ENCODE results near the gene TTC17.
"Not testable (repeated sequence)": the region's sequence is repeated elsewhere in the genome, so short reads cannot be mapped to it uniquely, and the experiment has no call there.

Gene TTC17

DNA sequence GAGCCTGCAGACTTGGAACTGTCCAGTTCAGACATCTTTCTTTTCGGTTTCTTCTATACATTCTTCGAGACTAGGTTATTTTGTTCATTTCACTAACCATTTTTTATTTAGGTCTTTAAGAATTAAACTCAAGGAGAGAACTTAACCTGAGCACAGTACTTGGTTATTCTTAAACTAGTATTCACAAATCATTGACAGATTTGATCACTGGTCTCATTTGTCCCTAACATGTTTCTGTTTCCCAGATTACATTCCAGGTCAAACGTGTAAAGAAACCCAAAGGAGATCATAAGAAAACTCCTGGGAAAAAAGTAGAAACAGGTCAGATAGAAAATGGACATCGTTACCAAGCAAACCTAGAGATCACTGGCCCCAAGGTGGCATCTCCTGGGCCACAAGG, 85.1 kb downstream of the TTC17 start:
- no peak for DNase-seq (ENCODE audit: low read depth)
- H3K4me3 ChIP-seq (ENCODE audit: control insufficient read depth, low read depth, low read length), result no peak overlapping the region
- TF ChIP-seq, protein P1, sequence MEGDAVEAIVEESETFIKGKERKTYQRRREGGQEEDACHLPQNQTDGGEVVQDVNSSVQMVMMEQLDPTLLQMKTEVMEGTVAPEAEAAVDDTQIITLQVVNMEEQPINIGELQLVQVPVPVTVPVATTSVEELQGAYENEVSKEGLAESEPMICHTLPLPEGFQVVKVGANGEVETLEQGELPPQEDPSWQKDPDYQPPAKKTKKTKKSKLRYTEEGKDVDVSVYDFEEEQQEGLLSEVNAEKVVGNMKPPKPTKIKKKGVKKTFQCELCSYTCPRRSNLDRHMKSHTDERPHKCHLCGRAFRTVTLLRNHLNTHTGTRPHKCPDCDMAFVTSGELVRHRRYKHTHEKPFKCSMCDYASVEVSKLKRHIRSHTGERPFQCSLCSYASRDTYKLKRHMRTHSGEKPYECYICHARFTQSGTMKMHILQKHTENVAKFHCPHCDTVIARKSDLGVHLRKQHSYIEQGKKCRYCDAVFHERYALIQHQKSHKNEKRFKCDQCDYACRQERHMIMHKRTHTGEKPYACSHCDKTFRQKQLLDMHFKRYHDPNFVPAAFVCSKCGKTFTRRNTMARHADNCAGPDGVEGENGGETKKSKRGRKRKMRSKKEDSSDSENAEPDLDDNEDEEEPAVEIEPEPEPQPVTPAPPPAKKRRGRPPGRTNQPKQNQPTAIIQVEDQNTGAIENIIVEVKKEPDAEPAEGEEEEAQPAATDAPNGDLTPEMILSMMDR (conservative IDR thresholded peaks at IDR 0.05; ENCODE audit: control insufficient read depth, insufficient read depth, low read depth, low read length), result no peak

DNA sequence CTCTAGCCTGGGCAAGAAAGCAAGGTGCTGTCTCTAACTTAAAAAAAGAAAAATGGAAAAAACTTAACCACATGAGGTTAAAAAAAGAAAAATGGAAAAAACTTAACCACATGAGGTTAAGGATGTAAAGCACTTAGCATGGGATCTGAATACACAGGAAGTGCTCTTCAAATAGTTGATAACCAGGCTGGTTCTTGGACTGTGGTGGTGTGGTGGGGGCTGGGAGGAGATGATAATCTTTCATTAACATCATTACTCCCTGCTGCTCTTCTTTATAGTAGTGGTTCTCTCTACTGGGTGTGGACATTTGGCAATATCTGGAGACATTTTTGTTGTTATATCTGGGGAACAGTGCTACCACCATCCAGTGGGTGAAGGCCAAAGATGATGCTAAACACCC, 88.4 kb downstream of the TTC17 start:
- no peak for DNase-seq (ENCODE audit: low read depth)
- TF ChIP-seq, protein P1 (conservative IDR thresholded peaks at IDR 0.05; ENCODE audit: control insufficient read depth, insufficient read depth, low read depth, low read length), result no peak
- H3K4me3 ChIP-seq (ENCODE audit: control insufficient read depth, low read depth, low read length), result no peak overlapping the region

DNA sequence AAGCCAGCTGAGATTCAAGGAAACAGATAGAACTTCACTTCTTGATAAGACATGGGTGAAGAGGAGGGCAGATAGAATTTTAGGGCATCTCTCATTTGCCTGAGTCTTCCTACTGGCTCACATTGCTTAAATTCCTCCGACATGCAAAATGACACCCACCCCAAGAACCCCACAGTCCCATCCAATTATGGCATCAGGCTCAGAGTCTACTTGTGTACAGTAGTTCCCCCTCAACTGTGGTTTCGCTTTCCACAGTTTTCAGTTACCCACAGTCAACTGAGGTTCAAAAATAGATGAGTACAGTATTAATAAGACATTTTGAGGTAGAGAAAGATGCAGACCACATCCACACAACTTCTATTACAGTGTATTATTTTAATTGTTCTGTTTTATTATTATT, 99.8 kb downstream of the TTC17 start:
- TF ChIP-seq, protein P1 (conservative IDR thresholded peaks at IDR 0.05; ENCODE audit: control insufficient read depth, insufficient read depth, low read depth, low read length), result no peak
- DNase-seq (ENCODE audit: low read depth), result no peak
- no peak overlapping the region for H3K4me3 ChIP-seq (ENCODE audit: control insufficient read depth, low read depth, low read length)

DNA sequence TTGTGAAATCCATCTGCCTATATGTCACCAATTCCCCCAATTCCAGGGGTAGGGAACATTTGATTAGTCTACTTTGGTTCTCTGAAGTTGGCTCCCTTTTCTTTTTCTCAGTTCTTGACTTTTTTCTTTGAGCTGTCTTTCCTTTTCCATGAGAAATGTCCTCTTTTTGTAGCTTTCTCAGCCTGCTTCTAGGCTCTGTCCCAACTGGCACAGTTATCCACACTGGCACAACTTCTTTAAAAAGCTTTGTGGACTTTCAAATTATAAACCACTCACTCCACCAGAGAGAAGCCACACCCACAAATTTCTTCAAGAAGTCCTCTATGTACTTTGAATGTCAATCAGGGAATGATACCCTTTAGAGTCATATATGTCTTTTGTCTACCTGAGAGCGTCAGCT, 100.5 kb downstream of the TTC17 start:
- no peak for DNase-seq (ENCODE audit: low read depth)
- no peak overlapping the region for H3K4me3 ChIP-seq (ENCODE audit: control insufficient read depth, low read depth, low read length)
- TF ChIP-seq, protein P1 (conservative IDR thresholded peaks at IDR 0.05; ENCODE audit: control insufficient read depth, insufficient read depth, low read depth, low read length), result no peak

DNA sequence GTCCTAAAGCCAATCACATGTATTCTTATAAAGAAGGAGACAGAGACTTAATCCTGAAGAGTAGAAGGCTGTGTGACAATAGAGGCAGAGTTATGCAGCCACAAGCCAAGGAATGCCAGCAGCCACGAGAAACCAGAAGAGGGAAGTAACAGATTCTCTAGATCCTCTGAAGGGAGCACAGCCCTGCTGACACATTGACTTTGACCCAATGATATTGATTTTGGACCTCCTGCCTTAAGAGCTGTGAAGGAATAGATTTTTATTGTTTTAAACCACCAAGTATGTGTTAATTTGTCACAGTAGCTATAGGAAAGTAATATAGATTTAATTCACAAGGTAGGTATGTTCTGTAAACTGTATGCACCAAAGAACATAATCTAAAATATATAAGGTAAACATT, 103.6 kb downstream of the TTC17 start:
- no peak overlapping the region for H3K4me3 ChIP-seq (ENCODE audit: control insufficient read depth, low read depth, low read length)
- DNase-seq (ENCODE audit: low read depth), result no peak
- TF ChIP-seq, protein P1 (conservative IDR thresholded peaks at IDR 0.05; ENCODE audit: control insufficient read depth, insufficient read depth, low read depth, low read length), result no peak

DNA sequence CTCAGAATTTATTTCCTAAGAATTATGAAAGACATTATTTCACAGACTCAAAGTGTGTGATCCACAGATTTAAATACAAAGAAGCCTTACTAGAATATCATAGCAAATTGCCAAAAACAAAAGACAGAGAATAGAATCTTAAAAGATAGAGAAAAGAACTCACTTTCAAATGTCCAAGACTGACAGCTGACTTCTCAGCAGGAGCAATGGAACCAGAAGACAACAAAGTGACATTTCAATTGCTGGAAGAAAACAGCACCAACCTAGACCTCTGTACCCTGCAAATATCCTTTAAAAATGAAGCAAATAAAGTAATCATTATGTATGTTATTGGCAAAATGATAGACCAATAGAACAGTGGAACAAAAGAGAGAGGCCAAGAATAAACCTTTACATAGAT, 109.2 kb downstream of the TTC17 start:
- TF ChIP-seq, protein P1 (conservative IDR thresholded peaks at IDR 0.05; ENCODE audit: control insufficient read depth, insufficient read depth, low read depth, low read length), result no peak
- no peak for DNase-seq (ENCODE audit: low read depth)
- no peak overlapping the region for H3K4me3 ChIP-seq (ENCODE audit: control insufficient read depth, low read depth, low read length)

DNA sequence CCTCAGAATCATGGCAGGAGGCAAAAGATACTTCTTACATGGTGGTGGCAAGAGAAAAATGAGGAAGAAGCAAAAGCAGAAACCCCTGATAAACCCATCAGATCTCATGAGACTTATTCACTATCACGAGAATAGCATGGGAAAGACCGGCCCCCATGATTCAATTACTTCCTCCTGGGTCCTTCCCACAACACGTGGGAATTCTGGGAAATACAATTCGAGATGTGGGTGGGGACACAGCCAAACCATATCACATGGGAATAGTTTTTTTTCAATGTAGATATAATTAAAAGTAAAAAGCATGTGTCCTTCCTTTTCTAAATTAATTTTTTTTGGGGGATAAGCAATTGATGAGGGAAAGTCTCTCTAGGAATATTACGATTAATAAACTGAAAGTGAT, 118.8 kb downstream of the TTC17 start:
- DNase-seq (ENCODE audit: low read depth); H3K4me3 ChIP-seq (ENCODE audit: control insufficient read depth, low read depth, low read length): not testable (repeated sequence)

Data from fibroblast of mammary gland (primary cell).